Keratinocyte (primary cell): ENCODE measurements around the gene TMEM258.

Experiments used
- EZH2 ChIP-seq: IDR thresholded peaks from one replicate; pipeline ENCODE4 v1.6.1; 2012; ENCODE audit warnings: inconsistent platforms, mild to moderate bottlenecking, low read length, moderate library complexity
- TF ChIP-seq, protein P1 (sequence below), 3 experiments: IDR thresholded peaks in 1 of 3; conservative IDR thresholded peaks in 1 of 3; optimal IDR thresholded peaks in 1 of 3; 2 replicates in 2 of 3; 3 replicates in 1 of 3; pipeline versions ENCODE3 to v1.5.1; 2011; ENCODE audit warnings: low read length in 3 of 3, mild to moderate bottlenecking in 3 of 3, moderate library complexity in 2 of 3, control low read depth in 1 of 3, inconsistent platforms in 1 of 3; ENCODE audit not compliant: insufficient read depth in 2 of 3; ENCODE audit errors: extremely low read depth in 1 of 3

DNA sequence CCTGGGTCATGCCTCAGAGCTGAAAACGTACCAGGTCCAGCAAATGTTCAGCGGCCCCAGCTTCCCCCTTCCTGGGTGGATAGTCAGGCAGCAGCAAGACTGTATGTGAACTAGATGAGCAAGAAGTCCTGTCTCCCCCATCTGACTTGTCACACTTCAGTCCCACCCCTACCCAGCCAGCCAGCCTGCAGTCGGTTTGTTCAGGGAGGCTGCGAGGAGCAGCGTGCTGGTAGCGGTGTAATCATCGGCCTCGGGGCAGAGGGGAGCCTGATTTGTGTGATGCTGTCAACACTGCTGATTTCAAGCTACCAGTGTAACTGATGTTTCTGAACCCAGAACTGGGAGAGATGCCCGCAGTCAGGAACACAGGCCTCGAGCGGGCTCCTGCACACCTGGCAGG is 9.6 kb downstream of the TMEM258 start:
- TF ChIP-seq, protein P1, sequence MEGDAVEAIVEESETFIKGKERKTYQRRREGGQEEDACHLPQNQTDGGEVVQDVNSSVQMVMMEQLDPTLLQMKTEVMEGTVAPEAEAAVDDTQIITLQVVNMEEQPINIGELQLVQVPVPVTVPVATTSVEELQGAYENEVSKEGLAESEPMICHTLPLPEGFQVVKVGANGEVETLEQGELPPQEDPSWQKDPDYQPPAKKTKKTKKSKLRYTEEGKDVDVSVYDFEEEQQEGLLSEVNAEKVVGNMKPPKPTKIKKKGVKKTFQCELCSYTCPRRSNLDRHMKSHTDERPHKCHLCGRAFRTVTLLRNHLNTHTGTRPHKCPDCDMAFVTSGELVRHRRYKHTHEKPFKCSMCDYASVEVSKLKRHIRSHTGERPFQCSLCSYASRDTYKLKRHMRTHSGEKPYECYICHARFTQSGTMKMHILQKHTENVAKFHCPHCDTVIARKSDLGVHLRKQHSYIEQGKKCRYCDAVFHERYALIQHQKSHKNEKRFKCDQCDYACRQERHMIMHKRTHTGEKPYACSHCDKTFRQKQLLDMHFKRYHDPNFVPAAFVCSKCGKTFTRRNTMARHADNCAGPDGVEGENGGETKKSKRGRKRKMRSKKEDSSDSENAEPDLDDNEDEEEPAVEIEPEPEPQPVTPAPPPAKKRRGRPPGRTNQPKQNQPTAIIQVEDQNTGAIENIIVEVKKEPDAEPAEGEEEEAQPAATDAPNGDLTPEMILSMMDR (optimal IDR thresholded peaks at IDR 0.05 in 1 of 3, IDR thresholded peaks at IDR 0.05 in 1 of 3, conservative IDR thresholded peaks at IDR 0.05 in 1 of 3; ENCODE audit: extremely low read depth in 1 of 3, insufficient read depth in 2 of 3, low read length in 3 of 3), result no peak
- TF ChIP-seq EZH2, result no peak
